ENCODE results near the gene ADGRB3.
"Not testable (repeated sequence)": the region's sequence is repeated elsewhere in the genome, so short reads cannot be mapped to it uniquely, and the experiment has no call there.

ADGRB3 gene

GRCh38 chr6:69044534-69044933, 409.5 kb downstream of the ADGRB3 start:
- no peak for DNase-seq (ENCODE audit: low spot score)

GRCh38 chr6:69059413-69059812, 424.3 kb downstream of the ADGRB3 start:
- no peak for DNase-seq (ENCODE audit: low spot score)

- no peak for DNase-seq (ENCODE audit: low spot score)
Observed at GRCh38 chr6:69061066-69061465, 426.0 kb downstream of the ADGRB3 start.

GRCh38 chr6:69063401-69063800, 428.3 kb downstream of the ADGRB3 start:
- no peak for DNase-seq (ENCODE audit: low spot score)

- DNase-seq (ENCODE audit: low spot score): no peak
Observed at GRCh38 chr6:69064226-69064625, 429.1 kb downstream of the ADGRB3 start.

GRCh38 chr6:69069881-69070280, 434.8 kb downstream of the ADGRB3 start:
- no peak for DNase-seq (ENCODE audit: low spot score)

- DNase-seq (ENCODE audit: low spot score): no peak
Observed at GRCh38 chr6:69072796-69073195, 437.7 kb downstream of the ADGRB3 start.

- no peak for DNase-seq (ENCODE audit: low spot score)
Observed at GRCh38 chr6:69084746-69085335, 449.8 kb downstream of the ADGRB3 start.

- DNase-seq (ENCODE audit: low spot score): no peak
Observed at GRCh38 chr6:69086689-69087088, 451.6 kb downstream of the ADGRB3 start.

GRCh38 chr6:69089539-69089938, 454.5 kb downstream of the ADGRB3 start:
- no peak for DNase-seq (ENCODE audit: low spot score)

- no peak for DNase-seq (ENCODE audit: low spot score)
Observed at GRCh38 chr6:69090132-69090531, 455.1 kb downstream of the ADGRB3 start.

- no peak for DNase-seq (ENCODE audit: low spot score)
Observed at GRCh38 chr6:69096681-69097080, 461.6 kb downstream of the ADGRB3 start.

GRCh38 chr6:69097948-69098347, 462.9 kb downstream of the ADGRB3 start:
- DNase-seq (ENCODE audit: low spot score): no peak

- DNase-seq (ENCODE audit: low spot score): no peak
Observed at GRCh38 chr6:69098910-69099309, 463.8 kb downstream of the ADGRB3 start.

- DNase-seq (ENCODE audit: low spot score): no peak
Observed at GRCh38 chr6:69100772-69101171, 465.7 kb downstream of the ADGRB3 start.

- no peak for DNase-seq (ENCODE audit: low spot score)
Observed at GRCh38 chr6:69102416-69102815, 467.3 kb downstream of the ADGRB3 start.

GRCh38 chr6:69105288-69105687, 470.2 kb downstream of the ADGRB3 start:
- no peak for DNase-seq (ENCODE audit: low spot score)

- DNase-seq (ENCODE audit: low spot score): no peak
Observed at GRCh38 chr6:69106511-69106910, 471.4 kb downstream of the ADGRB3 start.

GRCh38 chr6:69111301-69111700, 476.2 kb downstream of the ADGRB3 start:
- no peak for DNase-seq (ENCODE audit: low spot score)

- no peak for DNase-seq (ENCODE audit: low spot score)
Observed at GRCh38 chr6:69116658-69117057, 481.6 kb downstream of the ADGRB3 start.

- not testable (repeated sequence) for DNase-seq (ENCODE audit: low spot score)
Observed at GRCh38 chr6:69121461-69122406, 486.7 kb downstream of the ADGRB3 start.

GRCh38 chr6:69122407-69122773, 487.3 kb downstream of the ADGRB3 start:
- DNase-seq (ENCODE audit: low spot score): no peak

GRCh38 chr6:69128411-69128810, 493.3 kb downstream of the ADGRB3 start:
- no peak for DNase-seq (ENCODE audit: low spot score)

GRCh38 chr6:69129046-69129445, 494.0 kb downstream of the ADGRB3 start:
- DNase-seq (ENCODE audit: low spot score): no peak

Measured in hematopoietic multipotent progenitor cell treated with erythropoietin and hydrocortisone succinate and interleukin-3 and kit ligand, for 17 days (in vitro differentiated cells).